GM12892 (cell line): ENCODE results near the gene ATXN2.

Experiments
- POLR2A ChIP-seq: IDR thresholded peaks from 2 replicates; pipeline ENCODE4 v1.6.1; 2011; ENCODE audit warnings: low read depth, low read length, control low read depth
- TAF1 ChIP-seq: IDR thresholded peaks from 2 replicates; pipeline ENCODE4 v1.6.1; 2011; ENCODE audit warnings: low read depth, mild to moderate bottlenecking, control low read depth, low read length, borderline replicate concordance

DNA sequence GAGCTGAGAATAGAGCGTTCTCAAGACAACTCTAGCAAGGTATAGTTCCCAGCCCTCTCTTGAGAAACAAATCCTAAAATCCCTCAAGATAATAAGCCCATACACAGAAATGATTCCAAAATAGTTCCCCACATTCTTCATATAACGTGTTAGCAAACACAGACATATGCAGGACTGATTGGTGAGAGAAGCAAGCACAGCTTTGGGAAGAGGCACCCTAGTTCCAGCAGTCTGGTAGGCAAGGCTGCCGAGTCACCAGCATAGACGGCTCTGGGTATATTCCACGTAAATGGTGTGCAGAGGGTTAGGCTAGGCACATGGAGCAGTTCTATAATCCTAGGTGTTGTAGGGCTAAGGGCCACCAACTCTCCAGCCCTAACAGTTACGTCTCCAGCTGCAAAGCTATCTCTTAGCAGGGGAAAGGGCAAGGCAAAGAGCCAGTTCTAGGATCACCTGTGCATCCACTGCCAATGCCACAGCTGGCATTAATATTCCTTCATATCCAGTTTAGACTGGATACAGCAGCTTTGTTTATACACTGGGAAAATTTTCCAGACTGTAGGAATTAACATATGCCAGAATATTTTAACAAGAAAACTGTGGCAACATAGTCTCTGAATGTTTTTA, 140.5 kb downstream of the ATXN2 start:
- TF ChIP-seq POLR2A (no peak), TAF1 (no peak)
